Measurements from ENCODE around the gene MIEN1.

MIEN1 gene

GRCh38 chr17:39761861-39762496, 31.6 kb upstream of the MIEN1 start:
- no peak for TF ChIP-seq CTCF (IDR thresholded peaks at IDR 0.05; ENCODE audit: borderline replicate concordance, insufficient read depth, low read depth, low read length)
- no peak overlapping the region for H3K4me3 ChIP-seq (ENCODE audit: low read depth, low read length)

- no peak for TF ChIP-seq CTCF (IDR thresholded peaks at IDR 0.05; ENCODE audit: borderline replicate concordance, insufficient read depth, low read depth, low read length)
- no peak overlapping the region for H3K4me3 ChIP-seq (ENCODE audit: low read depth, low read length)
Measured at GRCh38 chr17:39759204-39759603, 28.9 kb upstream of the MIEN1 start.

GRCh38 chr17:39757931-39758873, 27.9 kb upstream of the MIEN1 start:
- TF ChIP-seq CTCF (IDR thresholded peaks at IDR 0.05; ENCODE audit: borderline replicate concordance, insufficient read depth, low read depth, low read length) = no peak
- no peak overlapping the region for H3K4me3 ChIP-seq (ENCODE audit: low read depth, low read length)

GRCh38 chr17:39757176-39757662, 26.9 kb upstream of the MIEN1 start:
- H3K4me3 ChIP-seq (ENCODE audit: low read depth, low read length) = no peak overlapping the region
- no peak for TF ChIP-seq CTCF (IDR thresholded peaks at IDR 0.05; ENCODE audit: borderline replicate concordance, insufficient read depth, low read depth, low read length)

- TF ChIP-seq CTCF (IDR thresholded peaks at IDR 0.05; ENCODE audit: borderline replicate concordance, insufficient read depth, low read depth, low read length) = no peak
Measured at GRCh38 chr17:39756380-39757079, 26.2 kb upstream of the MIEN1 start.

GRCh38 chr17:39755554-39756379, 25.4 kb upstream of the MIEN1 start:
- TF ChIP-seq CTCF (IDR thresholded peaks at IDR 0.05; ENCODE audit: borderline replicate concordance, insufficient read depth, low read depth, low read length) = no peak
- peak overlapping the region; percentile 0 for H3K4me3 ChIP-seq (ENCODE audit: low read depth, low read length)

More at GRCh38 chr17:39756380-39757079, 26.2 kb upstream of the MIEN1 start:
- no peak overlapping the region for H3K4me3 ChIP-seq (ENCODE audit: low read depth, low read length)
